SK-N-SH treated with all-trans-retinoic acid at 6 μM for 48 hours (cell line): Measurements from ENCODE around the gene EXOC4.

ENCODE experiments used
- ARNTL ChIP-seq: fragments of 450-650 bp; formaldehyde crosslinking; IDR thresholded peaks from 2 replicates; pipeline ENCODE4 v1.5.0; 2020; ENCODE audit warnings: low read depth, mild to moderate bottlenecking, moderate library complexity, borderline replicate concordance
- RARB ChIP-seq: fragments of 250-450 bp; sonication (Bioruptor Pico); IDR thresholded peaks from 2 replicates; pipeline ENCODE4 v1.8.0; 2021; ENCODE audit warnings: mild to moderate bottlenecking, moderate library complexity
- TSHZ2 ChIP-seq: fragments of 250-450 bp; sonication (Bioruptor Pico); IDR thresholded peaks from 2 replicates; pipeline ENCODE4 v1.5.0; 2020; ENCODE audit warnings: mild to moderate bottlenecking, moderate library complexity

GRCh38 chr7:134078991-134079390 is 826.1 kb downstream of the EXOC4 start:
- TF ChIP-seq TSHZ2 (CRISPR knock-in tag) (no peak), ARNTL (CRISPR knock-in tag) (no peak), RARB (CRISPR knock-in tag) (no peak)
